Trophoblast cell (in vitro differentiated cells and primary cell): ENCODE data around the gene CPED1.
A peak's percentile ranks its signal among the peaks of the same experiment; 100 is the strongest.
"Not testable (repeated sequence)": the region's sequence is repeated elsewhere in the genome, so short reads cannot be mapped to it uniquely, and the experiment has no call there.

Experiments used
- DNase-seq, 2 donors: peaks; one replicate each; pipeline ENCODE4 v3.0.0-alpha.2; 2016
- H2AFZ ChIP-seq: 2 replicates; pipeline ENCODE4 v1.6.1; 2013; ENCODE audit warnings: low read length, moderate library complexity, mild to moderate bottlenecking; ENCODE audit not compliant: insufficient read depth, poor library complexity
- H2AK5ac ChIP-seq: 2 replicates; pipeline ENCODE4 v1.6.1; 2013; ENCODE audit warnings: mild to moderate bottlenecking, low read length
- H2BK120ac ChIP-seq: 2 replicates; pipeline ENCODE4 v1.6.1; 2013; ENCODE audit warnings: low read length, mild to moderate bottlenecking, moderate library complexity; ENCODE audit not compliant: insufficient read depth, poor library complexity
- H2BK12ac ChIP-seq: 2 replicates; pipeline ENCODE4 v1.6.1; 2013; ENCODE audit warnings: mild to moderate bottlenecking, low read length, moderate library complexity
- H2BK5ac ChIP-seq: 2 replicates; pipeline ENCODE4 v1.6.1; 2013; ENCODE audit warnings: low read length, low read depth, moderate library complexity, mild to moderate bottlenecking; ENCODE audit not compliant: poor library complexity
- H3K14ac ChIP-seq: 2 replicates; pipeline ENCODE4 v1.6.1; 2013; ENCODE audit warnings: mild to moderate bottlenecking, low read length
- H3K18ac ChIP-seq: 2 replicates; pipeline ENCODE4 v1.6.1; 2013; ENCODE audit warnings: mild to moderate bottlenecking, low read length
- H3K23ac ChIP-seq: 2 replicates; pipeline ENCODE4 v1.6.1; 2013; ENCODE audit warnings: low read length
- H3K27ac ChIP-seq: 2 replicates; pipeline ENCODE4 v1.5.1; 2013; ENCODE audit warnings: low read depth, mild to moderate bottlenecking, inconsistent platforms, low read length, moderate library complexity
- H3K27me3 ChIP-seq: 2 replicates; pipeline ENCODE4 v1.6.1; 2013; ENCODE audit warnings: inconsistent platforms, mild to moderate bottlenecking, low read length, moderate library complexity; ENCODE audit not compliant: insufficient read depth
- H3K36me3 ChIP-seq, 2 experiments: 1 replicate in 1 of 2; 2 replicates in 1 of 2; pipeline ENCODE4 v1.6.1; 2013; ENCODE audit warnings: low read length in 2 of 2, mild to moderate bottlenecking in 2 of 2, moderate library complexity in 1 of 2; ENCODE audit not compliant: insufficient read depth in 2 of 2, control insufficient read depth in 1 of 2
- H3K4ac ChIP-seq: 2 replicates; pipeline ENCODE4 v1.6.1; 2013; ENCODE audit warnings: low read depth, mild to moderate bottlenecking, low read length, moderate library complexity
- H3K4me1 ChIP-seq, 2 experiments: 1 replicate in 1 of 2; 2 replicates in 1 of 2; pipeline ENCODE4 v1.6.1; 2013; ENCODE audit warnings: low read length in 2 of 2, mild to moderate bottlenecking in 2 of 2, moderate library complexity in 1 of 2; ENCODE audit not compliant: insufficient read depth in 2 of 2, control insufficient read depth in 1 of 2
- H3K4me2 ChIP-seq: 2 replicates; pipeline ENCODE4 v1.6.1; 2013; ENCODE audit warnings: inconsistent platforms, mild to moderate bottlenecking, low read length, moderate library complexity
- H3K4me3 ChIP-seq: 2 replicates; pipeline ENCODE4 v1.5.1; 2013; ENCODE audit warnings: mild to moderate bottlenecking, low read depth, low read length, inconsistent platforms
- H3K79me1 ChIP-seq: one replicate; pipeline ENCODE4 v1.6.1; 2013; ENCODE audit warnings: low read length
- H3K79me2 ChIP-seq: 2 replicates; pipeline ENCODE4 v1.6.1; 2013; ENCODE audit warnings: low read length, mild to moderate bottlenecking; ENCODE audit not compliant: control insufficient read depth, insufficient read depth, poor library complexity
- H3K9ac ChIP-seq: 2 replicates; pipeline ENCODE4 v1.6.1; 2013; ENCODE audit warnings: mild to moderate bottlenecking, low read length
- H3K9me3 ChIP-seq: 2 replicates; pipeline ENCODE4 v1.6.1; 2013; ENCODE audit warnings: low read depth, mild to moderate bottlenecking, control low read depth, inconsistent platforms, low read length; ENCODE audit not compliant: insufficient read depth
- H4K12ac ChIP-seq: 2 replicates; pipeline ENCODE4 v1.6.1; 2013; ENCODE audit warnings: low read depth, mild to moderate bottlenecking, low read length, moderate library complexity
- H4K8ac ChIP-seq: 2 replicates; pipeline ENCODE4 v1.6.1; 2013; ENCODE audit warnings: low read depth, mild to moderate bottlenecking, low read length, moderate library complexity
- H4K91ac ChIP-seq: one replicate; pipeline ENCODE4 v1.6.1; 2013; ENCODE audit warnings: low read depth, mild to moderate bottlenecking, low read length, moderate library complexity
- WGBS: extraction: QIAGEN DNeasy Blood & Tissue Kit; methylation state at CpG from one replicate; pipeline ENCODE4 v1.1.7; 2013; ENCODE audit warnings: missing lambda C conversion rate; ENCODE audit not compliant: insufficient read length, insufficient coverage; ENCODE audit errors: extremely low coverage; 5-methylcytosine and 5-hydroxymethylcytosine counted together

The CPED1 gene

DNA sequence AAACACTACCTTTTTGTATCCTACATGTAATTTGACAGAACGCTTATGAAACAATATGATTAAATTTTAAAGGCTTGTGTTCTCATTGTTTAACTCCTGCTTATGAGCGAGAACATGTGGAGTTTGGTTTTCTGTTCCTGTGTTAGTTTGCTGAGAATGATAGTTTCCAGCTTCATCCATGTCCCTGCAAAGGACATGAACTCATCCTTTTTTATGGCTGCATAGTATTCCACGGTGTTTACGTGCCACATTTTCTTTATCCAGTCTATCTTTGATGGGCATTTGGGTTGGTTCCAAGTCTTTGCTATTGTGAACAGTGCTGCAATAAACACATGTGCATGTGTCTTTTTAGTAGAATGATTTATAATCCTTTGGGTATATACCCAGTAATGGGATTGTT is 16.5 kb downstream of the CPED1 start:
- not testable (repeated sequence) for H3K79me2 ChIP-seq, H3K9me3 ChIP-seq, H3K4ac ChIP-seq, DNase-seq, H3K14ac ChIP-seq, H2BK5ac ChIP-seq, H3K27ac ChIP-seq, H2BK120ac ChIP-seq, H3K36me3 ChIP-seq, H3K27me3 ChIP-seq, H2AFZ ChIP-seq, H3K23ac ChIP-seq, H3K18ac ChIP-seq, H3K4me2 ChIP-seq, H2AK5ac ChIP-seq, H3K4me1 ChIP-seq, H3K9ac ChIP-seq, H2BK12ac ChIP-seq, H4K12ac ChIP-seq, H3K79me1 ChIP-seq, H3K4me3 ChIP-seq, H4K91ac ChIP-seq, H4K8ac ChIP-seq
- no CpG with 5 or more reads among the region's 4 CpGs for WGBS

DNA sequence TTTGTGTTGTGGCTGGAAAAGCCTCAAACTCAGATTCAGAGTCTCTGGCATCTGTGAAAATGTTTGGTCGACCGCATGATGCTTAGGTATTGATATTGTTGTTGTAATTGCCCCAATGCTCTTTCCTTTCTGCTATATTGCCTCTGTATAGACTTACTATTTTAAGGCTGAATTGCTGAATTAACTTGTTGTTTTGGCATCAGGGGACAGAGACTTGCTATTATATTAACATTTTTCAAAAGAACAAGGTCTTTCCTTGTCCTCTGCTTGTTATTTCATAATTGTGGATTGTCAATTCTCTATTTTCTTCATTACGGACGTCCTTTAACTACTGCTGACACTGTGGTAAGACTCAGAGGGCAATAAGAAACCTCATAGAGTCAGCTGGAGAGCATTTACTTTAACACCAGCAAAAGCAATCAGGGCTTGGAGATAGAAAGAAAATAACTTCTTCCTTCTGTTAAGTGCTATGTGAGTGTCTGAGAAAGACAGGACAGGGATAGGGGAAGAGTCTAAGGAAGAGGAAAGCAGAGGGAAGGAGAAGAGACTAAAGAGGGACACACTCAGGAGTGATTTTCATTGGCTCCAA is 17.6 kb downstream of the CPED1 start:
- no peak overlapping the region for H2BK5ac ChIP-seq
- no peak overlapping the region for H3K4me3 ChIP-seq
- H3K27ac ChIP-seq: no peak overlapping the region
- H3K36me3 ChIP-seq: no peaks in the 10 kb centered on the region
- no peak overlapping the region for H4K8ac ChIP-seq
- no peak overlapping the region for H3K18ac ChIP-seq
- no peaks in the 10 kb centered on the region for H3K79me2 ChIP-seq
- no peak overlapping the region for H2AFZ ChIP-seq
- H3K23ac ChIP-seq: no peak overlapping the region
- no peak overlapping the region for H2AK5ac ChIP-seq
- H3K4me1 ChIP-seq: no peaks in the 10 kb centered on the region
- H4K12ac ChIP-seq: no peak overlapping the region
- no peaks in the 10 kb centered on the region for H3K27me3 ChIP-seq
- DNase-seq: no peak
- no peaks in the 10 kb centered on the region for H3K9me3 ChIP-seq
- no peak overlapping the region for H2BK120ac ChIP-seq
- no peaks in the 10 kb centered on the region for H3K79me1 ChIP-seq
- no peak overlapping the region for H3K14ac ChIP-seq
- H3K9ac ChIP-seq: no peak overlapping the region
- H4K91ac ChIP-seq: no peak overlapping the region
- WGBS: no CpG with 5 or more reads among the region's 4 CpGs
- H3K4me2 ChIP-seq: no peak overlapping the region
- no peak overlapping the region for H3K4ac ChIP-seq
- H2BK12ac ChIP-seq: no peak overlapping the region

DNA sequence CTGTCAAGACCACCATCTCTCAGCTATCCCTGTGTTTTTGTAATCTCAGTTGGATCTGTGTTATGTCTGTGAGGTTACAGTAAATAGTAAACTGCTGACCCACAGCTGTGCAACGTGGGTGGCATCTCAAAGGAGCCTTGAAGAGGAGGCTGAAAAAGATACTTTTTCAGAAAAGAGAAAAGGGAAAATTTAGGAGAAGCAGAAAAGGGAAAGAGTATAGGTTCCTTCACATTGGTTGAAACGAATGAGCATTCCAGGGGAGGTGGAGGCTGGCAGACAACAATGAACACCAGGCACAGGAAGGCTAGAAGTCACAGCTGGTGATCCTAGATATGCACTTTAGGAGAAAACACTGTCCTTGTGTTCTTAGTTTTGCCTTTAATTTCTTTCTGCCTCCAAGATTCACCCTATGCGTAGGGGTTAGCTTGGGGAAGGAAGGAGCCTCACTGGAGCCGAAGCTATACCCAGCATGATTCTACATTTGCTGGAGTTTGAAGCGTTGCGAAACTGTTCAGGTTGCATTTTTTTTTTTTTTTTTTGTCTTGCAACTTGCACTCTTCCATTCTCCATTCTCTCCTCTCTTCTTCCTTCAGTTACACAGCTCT is 18.3 kb downstream of the CPED1 start:
- Histone ChIP-seq H2AK5ac (no peak overlapping the region), H3K9me3 (no peaks in the 10 kb centered on the region), H4K91ac (no peak overlapping the region), H3K18ac (no peak overlapping the region), H3K4me1 (no peaks in the 10 kb centered on the region), H3K4me2 (no peak overlapping the region), H4K8ac (no peak overlapping the region), H3K14ac (no peak overlapping the region), H3K27me3 (no peaks in the 10 kb centered on the region), H3K4me3 (no peak overlapping the region), H3K4ac (no peak overlapping the region), H4K12ac (no peak overlapping the region), H3K36me3 (no peaks in the 10 kb centered on the region), H2BK12ac (no peak overlapping the region), H2BK120ac (no peak overlapping the region), H2AFZ (no peak overlapping the region), H3K9ac (no peak overlapping the region), H2BK5ac (no peak overlapping the region), H3K23ac (no peak overlapping the region), H3K79me1 (no peaks in the 10 kb centered on the region), H3K27ac (no peak overlapping the region), H3K79me2 (no peaks in the 10 kb centered on the region)
- WGBS: no CpG with 5 or more reads among the region's 6 CpGs
- DNase-seq: peak in 1 of 2 donors; percentile 38

GRCh38 chr7:121008816-121009215 is 20.3 kb downstream of the CPED1 start:
- no peaks in the 10 kb centered on the region for H3K4me1 ChIP-seq
- no peak overlapping the region for H4K91ac ChIP-seq
- no peak overlapping the region for H2BK12ac ChIP-seq
- H2AFZ ChIP-seq: no peak overlapping the region
- no CpG with 5 or more reads among the region's 2 CpGs for WGBS
- no peak overlapping the region for H3K4ac ChIP-seq
- H3K14ac ChIP-seq: no peak overlapping the region
- no peaks in the 10 kb centered on the region for H3K9me3 ChIP-seq
- H3K36me3 ChIP-seq: no peaks in the 10 kb centered on the region
- no peak overlapping the region for H4K8ac ChIP-seq
- H2AK5ac ChIP-seq: no peak overlapping the region
- no peak overlapping the region for H3K4me3 ChIP-seq
- no peak overlapping the region for H3K18ac ChIP-seq
- no peak overlapping the region for H3K4me2 ChIP-seq
- no peak overlapping the region for H4K12ac ChIP-seq
- no peaks in the 10 kb centered on the region for H3K79me2 ChIP-seq
- H3K79me1 ChIP-seq: no peaks in the 10 kb centered on the region
- H2BK120ac ChIP-seq: no peak overlapping the region
- H3K9ac ChIP-seq: no peak overlapping the region
- no peaks in the 10 kb centered on the region for H3K27me3 ChIP-seq
- H2BK5ac ChIP-seq: no peak overlapping the region
- DNase-seq: no peak
- no peak overlapping the region for H3K23ac ChIP-seq
- H3K27ac ChIP-seq: no peak overlapping the region
